Keratinocyte (primary cell): ENCODE data around the gene RAMP1.

Experiments
- EZH2 ChIP-seq: IDR thresholded peaks from one replicate; pipeline ENCODE4 v1.6.1; 2012; ENCODE audit warnings: inconsistent platforms, mild to moderate bottlenecking, low read length, moderate library complexity
- TF ChIP-seq, protein P1 (sequence below), 3 experiments: IDR thresholded peaks in 1 of 3; conservative IDR thresholded peaks in 1 of 3; optimal IDR thresholded peaks in 1 of 3; 2 replicates in 2 of 3; 3 replicates in 1 of 3; pipeline versions ENCODE3 to v1.5.1; 2011; ENCODE audit warnings: low read length in 3 of 3, mild to moderate bottlenecking in 3 of 3, moderate library complexity in 2 of 3, control low read depth in 1 of 3, inconsistent platforms in 1 of 3; ENCODE audit not compliant: insufficient read depth in 2 of 3; ENCODE audit errors: extremely low read depth in 1 of 3

- no peak for TF ChIP-seq EZH2
- TF ChIP-seq, protein P1, sequence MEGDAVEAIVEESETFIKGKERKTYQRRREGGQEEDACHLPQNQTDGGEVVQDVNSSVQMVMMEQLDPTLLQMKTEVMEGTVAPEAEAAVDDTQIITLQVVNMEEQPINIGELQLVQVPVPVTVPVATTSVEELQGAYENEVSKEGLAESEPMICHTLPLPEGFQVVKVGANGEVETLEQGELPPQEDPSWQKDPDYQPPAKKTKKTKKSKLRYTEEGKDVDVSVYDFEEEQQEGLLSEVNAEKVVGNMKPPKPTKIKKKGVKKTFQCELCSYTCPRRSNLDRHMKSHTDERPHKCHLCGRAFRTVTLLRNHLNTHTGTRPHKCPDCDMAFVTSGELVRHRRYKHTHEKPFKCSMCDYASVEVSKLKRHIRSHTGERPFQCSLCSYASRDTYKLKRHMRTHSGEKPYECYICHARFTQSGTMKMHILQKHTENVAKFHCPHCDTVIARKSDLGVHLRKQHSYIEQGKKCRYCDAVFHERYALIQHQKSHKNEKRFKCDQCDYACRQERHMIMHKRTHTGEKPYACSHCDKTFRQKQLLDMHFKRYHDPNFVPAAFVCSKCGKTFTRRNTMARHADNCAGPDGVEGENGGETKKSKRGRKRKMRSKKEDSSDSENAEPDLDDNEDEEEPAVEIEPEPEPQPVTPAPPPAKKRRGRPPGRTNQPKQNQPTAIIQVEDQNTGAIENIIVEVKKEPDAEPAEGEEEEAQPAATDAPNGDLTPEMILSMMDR (optimal IDR thresholded peaks at IDR 0.05 in 1 of 3, IDR thresholded peaks at IDR 0.05 in 1 of 3, conservative IDR thresholded peaks at IDR 0.05 in 1 of 3; ENCODE audit: extremely low read depth in 1 of 3, insufficient read depth in 2 of 3, low read length in 3 of 3), result no peak
Observed at GRCh38 chr2:237921967-237922492, 62.6 kb downstream of the RAMP1 start.
